Measurements from ENCODE around the gene CYTH1. TPM values are rescaled to one million over a fixed set of nuclear protein-coding genes. Genes with fewer than 3 reads are reported as not detected.

The CYTH1 gene
- total RNA-seq, 120 experiments from 2014 or later = 70.0 to 339 (median 108) TPM

Other genes with a start within 250 kb of the CYTH1 start
- 10 to 100 TPM in 89 of 120 experiments, 1 to 10 TPM in 31; 1.1 to 86.9 (median 16.6) TPM for gene DNAH17, start 204.9 kb downstream of the CYTH1 start, total RNA-seq
- 10 to 100 TPM; 39.1 to 90.9 (median 60.5) TPM for gene USP36, start 58.5 kb upstream of the CYTH1 start, total RNA-seq
- 10 to 100 TPM in 17 of 120 experiments, 1 to 10 TPM in 103; 2.1 to 18.2 (median 6.7) TPM for gene CEP295NL, start 120.9 kb upstream of the CYTH1 start, total RNA-seq
- 100 to 1,000 TPM in 119 of 120 experiments, 10 to 100 TPM in 1; 97.8 to 275 (median 166) TPM for gene TIMP2, start 143.1 kb upstream of the CYTH1 start, total RNA-seq
- 100 to 1,000 TPM in 25 of 120 experiments, 10 to 100 TPM in 95; 31.2 to 256 (median 75.8) TPM for gene LGALS3BP, start 197.7 kb upstream of the CYTH1 start, total RNA-seq
- 10 to 100 TPM; 20.0 to 55.3 (median 29.7) TPM for gene CANT1, start 227.5 kb upstream of the CYTH1 start, total RNA-seq
- gene C1QTNF1, start 241.9 kb upstream of the CYTH1 start, total RNA-seq = 10 to 100 TPM in 66 of 120 experiments, 1 to 10 TPM in 54; 3.2 to 50.9 (median 10.8) TPM